Trophoblast cell (in vitro differentiated cells and primary cell): Measurements from ENCODE around the gene CELA2A.
"Not testable (repeated sequence)": the region's sequence is repeated elsewhere in the genome, so short reads cannot be mapped to it uniquely, and the experiment has no call there.

Experiments
- DNase-seq, 2 donors: peaks; one replicate each; pipeline ENCODE4 v3.0.0-alpha.2; 2016
- H2AFZ ChIP-seq: 2 replicates; pipeline ENCODE4 v1.6.1; 2013; ENCODE audit warnings: low read length, moderate library complexity, mild to moderate bottlenecking; ENCODE audit not compliant: insufficient read depth, poor library complexity
- H2AK5ac ChIP-seq: 2 replicates; pipeline ENCODE4 v1.6.1; 2013; ENCODE audit warnings: mild to moderate bottlenecking, low read length
- H2BK120ac ChIP-seq: 2 replicates; pipeline ENCODE4 v1.6.1; 2013; ENCODE audit warnings: low read length, mild to moderate bottlenecking, moderate library complexity; ENCODE audit not compliant: insufficient read depth, poor library complexity
- H2BK12ac ChIP-seq: 2 replicates; pipeline ENCODE4 v1.6.1; 2013; ENCODE audit warnings: mild to moderate bottlenecking, low read length, moderate library complexity
- H2BK5ac ChIP-seq: 2 replicates; pipeline ENCODE4 v1.6.1; 2013; ENCODE audit warnings: low read length, low read depth, moderate library complexity, mild to moderate bottlenecking; ENCODE audit not compliant: poor library complexity
- H3K14ac ChIP-seq: 2 replicates; pipeline ENCODE4 v1.6.1; 2013; ENCODE audit warnings: mild to moderate bottlenecking, low read length
- H3K18ac ChIP-seq: 2 replicates; pipeline ENCODE4 v1.6.1; 2013; ENCODE audit warnings: mild to moderate bottlenecking, low read length
- H3K23ac ChIP-seq: 2 replicates; pipeline ENCODE4 v1.6.1; 2013; ENCODE audit warnings: low read length
- H3K27ac ChIP-seq: 2 replicates; pipeline ENCODE4 v1.5.1; 2013; ENCODE audit warnings: low read depth, mild to moderate bottlenecking, inconsistent platforms, low read length, moderate library complexity
- H3K27me3 ChIP-seq: 2 replicates; pipeline ENCODE4 v1.6.1; 2013; ENCODE audit warnings: inconsistent platforms, mild to moderate bottlenecking, low read length, moderate library complexity; ENCODE audit not compliant: insufficient read depth
- H3K36me3 ChIP-seq, 2 experiments: 1 replicate in 1 of 2; 2 replicates in 1 of 2; pipeline ENCODE4 v1.6.1; 2013; ENCODE audit warnings: low read length in 2 of 2, mild to moderate bottlenecking in 2 of 2, moderate library complexity in 1 of 2; ENCODE audit not compliant: insufficient read depth in 2 of 2, control insufficient read depth in 1 of 2
- H3K4ac ChIP-seq: 2 replicates; pipeline ENCODE4 v1.6.1; 2013; ENCODE audit warnings: low read depth, mild to moderate bottlenecking, low read length, moderate library complexity
- H3K4me1 ChIP-seq, 2 experiments: 1 replicate in 1 of 2; 2 replicates in 1 of 2; pipeline ENCODE4 v1.6.1; 2013; ENCODE audit warnings: low read length in 2 of 2, mild to moderate bottlenecking in 2 of 2, moderate library complexity in 1 of 2; ENCODE audit not compliant: insufficient read depth in 2 of 2, control insufficient read depth in 1 of 2
- H3K4me2 ChIP-seq: 2 replicates; pipeline ENCODE4 v1.6.1; 2013; ENCODE audit warnings: inconsistent platforms, mild to moderate bottlenecking, low read length, moderate library complexity
- H3K4me3 ChIP-seq: 2 replicates; pipeline ENCODE4 v1.5.1; 2013; ENCODE audit warnings: mild to moderate bottlenecking, low read depth, low read length, inconsistent platforms
- H3K79me1 ChIP-seq: one replicate; pipeline ENCODE4 v1.6.1; 2013; ENCODE audit warnings: low read length
- H3K79me2 ChIP-seq: 2 replicates; pipeline ENCODE4 v1.6.1; 2013; ENCODE audit warnings: low read length, mild to moderate bottlenecking; ENCODE audit not compliant: control insufficient read depth, insufficient read depth, poor library complexity
- H3K9ac ChIP-seq: 2 replicates; pipeline ENCODE4 v1.6.1; 2013; ENCODE audit warnings: mild to moderate bottlenecking, low read length
- H3K9me3 ChIP-seq: 2 replicates; pipeline ENCODE4 v1.6.1; 2013; ENCODE audit warnings: low read depth, mild to moderate bottlenecking, control low read depth, inconsistent platforms, low read length; ENCODE audit not compliant: insufficient read depth
- H4K12ac ChIP-seq: 2 replicates; pipeline ENCODE4 v1.6.1; 2013; ENCODE audit warnings: low read depth, mild to moderate bottlenecking, low read length, moderate library complexity
- H4K8ac ChIP-seq: 2 replicates; pipeline ENCODE4 v1.6.1; 2013; ENCODE audit warnings: low read depth, mild to moderate bottlenecking, low read length, moderate library complexity
- H4K91ac ChIP-seq: one replicate; pipeline ENCODE4 v1.6.1; 2013; ENCODE audit warnings: low read depth, mild to moderate bottlenecking, low read length, moderate library complexity
- WGBS: extraction: QIAGEN DNeasy Blood & Tissue Kit; methylation state at CpG from one replicate; pipeline ENCODE4 v1.1.7; 2013; ENCODE audit warnings: missing lambda C conversion rate; ENCODE audit not compliant: insufficient read length, insufficient coverage; ENCODE audit errors: extremely low coverage; 5-methylcytosine and 5-hydroxymethylcytosine counted together

Gene CELA2A

GRCh38 chr1:15486844-15487610, 30.5 kb downstream of the CELA2A start:
- H2BK120ac ChIP-seq, H3K4ac ChIP-seq, H3K79me2 ChIP-seq, H2AK5ac ChIP-seq, H3K4me1 ChIP-seq, H2BK12ac ChIP-seq, H3K4me2 ChIP-seq, H3K18ac ChIP-seq, H3K27ac ChIP-seq, H4K12ac ChIP-seq, H3K9ac ChIP-seq, H2BK5ac ChIP-seq, H2AFZ ChIP-seq, H3K27me3 ChIP-seq, H4K8ac ChIP-seq, H3K4me3 ChIP-seq, H4K91ac ChIP-seq, H3K23ac ChIP-seq, H3K36me3 ChIP-seq, H3K79me1 ChIP-seq, DNase-seq, H3K9me3 ChIP-seq, H3K14ac ChIP-seq: not testable (repeated sequence)
- no CpG with 5 or more reads among the region's 17 CpGs for WGBS

- Histone ChIP-seq H2AFZ (no peak overlapping the region), H3K79me1 (no peaks in the 10 kb centered on the region), H2AK5ac (no peak overlapping the region), H3K18ac (no peak overlapping the region), H3K36me3 (no peaks in the 10 kb centered on the region), H3K4me3 (no peak overlapping the region), H4K8ac (no peak overlapping the region), H3K4me1 (peaks cover 3 to 10% of the 10 kb centered on the region in 2 experiments), H3K14ac (no peak overlapping the region), H4K91ac (no peak overlapping the region), H4K12ac (no peak overlapping the region), H3K4me2 (no peak overlapping the region), H3K4ac (no peak overlapping the region), H2BK120ac (no peak overlapping the region), H3K9ac (no peak overlapping the region), H3K23ac (no peak overlapping the region), H3K27ac (no peak overlapping the region), H3K9me3 (peaks cover 2% of the 10 kb centered on the region), H2BK12ac (no peak overlapping the region), H2BK5ac (no peak overlapping the region), H3K79me2 (no peaks in the 10 kb centered on the region), H3K27me3 (no peaks in the 10 kb centered on the region)
- no CpG with 5 or more reads among the region's 3 CpGs for WGBS
- no peak for DNase-seq
These were observed 31.8 kb downstream of the CELA2A start for GRCh38 chr1:15488371-15488770.

- H4K91ac ChIP-seq = no peak overlapping the region
- H2BK12ac ChIP-seq = no peak overlapping the region
- H3K14ac ChIP-seq = no peak overlapping the region
- no peak overlapping the region for H3K4me2 ChIP-seq
- H3K18ac ChIP-seq = no peak overlapping the region
- no peak overlapping the region for H2AK5ac ChIP-seq
- H3K4me1 ChIP-seq = peaks cover 3 to 16% of the 10 kb centered on the region in 2 experiments
- no peak overlapping the region for H3K4me3 ChIP-seq
- H3K23ac ChIP-seq = no peak overlapping the region
- H2BK5ac ChIP-seq = no peak overlapping the region
- no peaks in the 10 kb centered on the region for H3K79me1 ChIP-seq
- no CpG with 5 or more reads among the region's 13 CpGs for WGBS
- H2AFZ ChIP-seq = no peak overlapping the region
- H3K9me3 ChIP-seq = peaks cover 2% of the 10 kb centered on the region
- no peak for DNase-seq
- H3K9ac ChIP-seq = no peak overlapping the region
- no peak overlapping the region for H4K12ac ChIP-seq
- no peaks in the 10 kb centered on the region for H3K27me3 ChIP-seq
- H4K8ac ChIP-seq = no peak overlapping the region
- H3K4ac ChIP-seq = no peak overlapping the region
- no peaks in the 10 kb centered on the region for H3K36me3 ChIP-seq
- H3K27ac ChIP-seq = no peak overlapping the region
- H3K79me2 ChIP-seq = no peaks in the 10 kb centered on the region
- no peak overlapping the region for H2BK120ac ChIP-seq
These were observed 32.7 kb downstream of the CELA2A start for GRCh38 chr1:15489052-15489736.

DNA sequence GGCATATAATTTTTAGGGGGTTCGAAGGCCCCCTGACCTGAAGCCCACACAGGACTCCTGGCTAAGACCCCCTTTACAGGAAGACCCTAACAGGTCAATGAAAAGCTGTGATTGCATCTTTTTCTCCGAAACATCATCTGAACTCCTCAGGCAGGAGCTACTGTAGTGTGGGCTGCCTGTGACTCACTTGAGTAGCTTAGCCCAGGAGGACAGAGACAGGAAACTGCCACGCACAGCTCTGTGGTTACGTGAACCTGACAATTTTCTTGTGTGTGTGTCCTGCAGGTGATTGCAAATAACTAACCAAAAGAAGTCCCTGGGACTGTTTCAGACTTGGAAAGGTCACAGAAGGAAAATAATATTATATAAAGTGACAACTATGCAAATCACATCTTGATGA, 34.5 kb downstream of the CELA2A start:
- H3K14ac ChIP-seq, H2BK120ac ChIP-seq, H3K79me1 ChIP-seq, H3K4me2 ChIP-seq, H4K91ac ChIP-seq, H3K23ac ChIP-seq, H3K27me3 ChIP-seq, H2AFZ ChIP-seq, H3K4ac ChIP-seq, H3K4me3 ChIP-seq, H3K18ac ChIP-seq, H3K79me2 ChIP-seq, H2BK12ac ChIP-seq, H3K36me3 ChIP-seq, H3K9me3 ChIP-seq, H2BK5ac ChIP-seq, H4K12ac ChIP-seq, H4K8ac ChIP-seq, H2AK5ac ChIP-seq, H3K9ac ChIP-seq, DNase-seq, H3K27ac ChIP-seq: not testable (repeated sequence)
- no CpG with 5 or more reads among the region's 4 CpGs for WGBS
- H3K4me1 ChIP-seq = peaks cover 3 to 16% of the 10 kb centered on the region in 2 experiments
